Brain microvascular endothelial cell (primary cell): Measurements from ENCODE around the gene MC1R.

ENCODE experiments used
- DNase-seq: peaks from one replicate; pipeline ENCODE4 v3.0.0-alpha.2; 2020
- H3K27ac ChIP-seq: fragments of 250-450 bp; sonication (Bioruptor Pico); 2 replicates; pipeline ENCODE4 v1.5.1; 2020; ENCODE audit warnings: mild to moderate bottlenecking, moderate library complexity
- H3K27me3 ChIP-seq: fragments of 250-450 bp; sonication (Bioruptor Pico); replicated peaks from 2 replicates; pipeline ENCODE4 v1.5.1; 2020; ENCODE audit warnings: mild to moderate bottlenecking
- H3K36me3 ChIP-seq: fragments of 250-450 bp; sonication (Bioruptor Pico); replicated peaks from 2 replicates; pipeline ENCODE4 v1.5.1; 2020; ENCODE audit warnings: mild to moderate bottlenecking
- H3K4me3 ChIP-seq: 2 replicates; pipeline ENCODE4 v1.5.1; 2011; ENCODE audit warnings: low read depth, mild to moderate bottlenecking, control low read depth, low read length, moderate library complexity
- CTCF ChIP-seq: IDR thresholded peaks from 2 replicates; pipeline ENCODE4 v1.5.1; 2011; ENCODE audit warnings: low read depth, mild to moderate bottlenecking, moderate library complexity, low read length, control low read depth, inconsistent platforms; ENCODE audit errors: missing control alignments
- in situ Hi-C: cut with HindIII; loops from 2 replicates; pipeline ENCODE4 v1.10.0; 2017; ENCODE audit warnings: low sequenced_read_pairs, low pct_ligation_motif_present

Gene MC1R

DNA sequence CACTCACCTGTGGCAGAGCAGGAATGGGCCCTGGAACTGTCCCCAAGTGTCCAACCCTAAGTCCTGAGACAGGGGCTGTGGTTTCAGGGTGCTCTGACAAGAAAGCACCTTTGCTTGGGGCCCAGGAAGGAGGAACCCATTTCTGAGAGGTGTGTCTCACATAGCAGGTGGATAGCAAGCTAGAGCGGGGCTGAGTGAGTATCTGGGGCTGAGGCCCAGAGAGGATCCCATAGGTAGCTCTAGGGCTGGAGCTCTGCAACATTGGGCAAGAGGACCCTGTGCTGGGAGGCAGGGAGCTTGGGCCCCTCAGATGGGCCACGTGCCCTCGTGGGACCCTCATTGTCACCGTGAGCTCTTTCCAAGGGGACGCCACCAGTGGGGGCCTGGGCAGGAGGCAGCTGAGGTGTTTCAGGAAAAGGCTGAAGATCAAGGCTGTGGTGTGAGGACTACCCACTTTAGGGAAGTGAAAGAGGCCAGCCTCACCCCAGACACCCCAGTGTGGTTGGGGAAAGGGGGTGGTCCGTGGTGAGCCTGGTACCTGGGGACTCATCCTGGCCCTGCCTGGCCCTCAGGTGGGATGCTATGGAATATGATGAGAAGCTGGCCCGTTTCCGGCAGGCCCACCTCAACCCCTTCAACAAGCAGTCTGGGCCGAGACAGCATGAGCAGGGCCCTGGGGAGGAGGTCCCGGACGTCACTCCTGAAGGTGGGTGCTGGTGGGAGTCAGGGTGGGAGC is 35.2 kb downstream of the MC1R start:
- no peak for DNase-seq
- no peak overlapping the region for H3K27ac ChIP-seq
- no peak overlapping the region for H3K4me3 ChIP-seq
- no peaks in the 10 kb centered on the region for H3K27me3 ChIP-seq
- H3K36me3 ChIP-seq: peaks cover 14% of the 10 kb centered on the region
- no peak for TF ChIP-seq CTCF
- in situ Hi-C loops: no loop called here

- in situ Hi-C loops: no loop called here
- no peak for TF ChIP-seq CTCF
- H3K36me3 ChIP-seq: peaks cover 18% of the 10 kb centered on the region
Measured at GRCh38 chr16:89954462-89954861, 35.8 kb downstream of the MC1R start.

DNA sequence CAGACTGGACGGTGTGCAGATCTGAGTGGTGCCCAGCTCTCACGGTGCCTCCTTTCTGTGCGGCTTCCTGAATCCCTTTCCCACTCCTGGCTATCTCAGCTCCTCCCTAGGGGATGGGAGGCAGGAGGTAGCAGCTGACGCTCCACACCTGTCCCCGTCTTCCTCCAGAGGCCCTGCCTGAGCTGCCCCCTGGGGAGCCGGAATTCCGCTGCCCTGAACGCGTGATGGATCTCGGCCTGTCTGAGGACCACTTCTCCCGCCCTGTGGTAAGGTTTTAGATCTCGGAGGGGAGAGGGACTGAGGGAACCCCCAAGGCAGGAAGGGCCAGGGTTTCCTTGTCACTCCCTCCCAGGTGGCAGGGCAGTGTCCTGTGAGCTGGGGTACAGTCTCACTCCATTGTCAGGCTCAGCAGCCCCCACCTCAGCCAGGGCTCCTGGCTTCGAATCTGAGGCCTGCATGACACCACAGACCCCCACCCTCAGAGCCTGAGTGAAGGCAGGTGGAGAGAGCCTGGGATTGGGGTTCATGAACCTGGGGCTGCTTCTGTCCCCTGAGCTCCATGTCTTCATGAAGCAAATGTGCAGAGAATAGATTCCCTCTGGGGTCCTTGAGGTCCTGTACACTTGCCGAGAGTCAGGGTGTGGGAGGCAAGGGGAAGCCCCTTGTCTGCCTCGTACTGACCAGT is 36.5 kb downstream of the MC1R start:
- no peak overlapping the region for H3K4me3 ChIP-seq
- no peak for TF ChIP-seq CTCF
- no peak overlapping the region for H3K27ac ChIP-seq
- peaks cover 18% of the 10 kb centered on the region for H3K36me3 ChIP-seq
- H3K27me3 ChIP-seq: no peaks in the 10 kb centered on the region
- DNase-seq: no peak
- in situ Hi-C loops: no loop called here

More at GRCh38 chr16:89954462-89954861, 35.8 kb downstream of the MC1R start:
- no peak for DNase-seq
- Histone ChIP-seq H3K4me3 (no peak overlapping the region), H3K27ac (no peak overlapping the region), H3K27me3 (no peaks in the 10 kb centered on the region)

GRCh38 chr16:89956505-89957215 is 38.0 kb downstream of the MC1R start:
- no peak overlapping the region for H3K4me3 ChIP-seq
- H3K36me3 ChIP-seq: peaks cover 23% of the 10 kb centered on the region
- no peak for TF ChIP-seq CTCF
- H3K27ac ChIP-seq: no peak overlapping the region
- H3K27me3 ChIP-seq: no peaks in the 10 kb centered on the region
- in situ Hi-C loops: no loop called here
- no peak for DNase-seq

GRCh38 chr16:89957216-89957785 is 38.6 kb downstream of the MC1R start:
- no peak overlapping the region for H3K4me3 ChIP-seq
- H3K27me3 ChIP-seq: no peaks in the 10 kb centered on the region
- H3K36me3 ChIP-seq: peaks cover 24% of the 10 kb centered on the region
- in situ Hi-C loops: no loop called here
- no peak overlapping the region for H3K27ac ChIP-seq
- TF ChIP-seq CTCF: no peak
- DNase-seq: no peak
